Testis (tissue), 3 donors: ENCODE data around the gene BICC1. TPM values are rescaled to one million over a fixed set of nuclear protein-coding genes. Genes with fewer than 3 reads are reported as not detected.

ENCODE experiments used
- DNase-seq: peaks from one replicate; pipeline ENCODE4 v3.0.0-alpha.2; 2019
- H3K27ac ChIP-seq, 2 donors: fragments of 200-600 bp; sonication (generic); one replicate each; pipeline ENCODE4 v1.5.1; 2019
- H3K27me3 ChIP-seq: fragments of 200-600 bp; sonication (generic); one replicate; pipeline ENCODE4 v1.5.1; 2019
- H3K36me3 ChIP-seq: fragments of 200-600 bp; sonication (generic); one replicate; pipeline ENCODE4 v1.5.1; 2017; ENCODE audit warnings: low read depth; ENCODE audit errors: missing control alignments
- H3K4me1 ChIP-seq: fragments of 200-600 bp; sonication (generic); one replicate; pipeline ENCODE4 v1.5.1; 2019
- H3K4me3 ChIP-seq, 2 donors: fragments of 200-600 bp; sonication (generic); one replicate each; pipeline ENCODE4 v1.5.1; 2017 to 2019
- H3K9me3 ChIP-seq: fragments of 200-600 bp; sonication (generic); one replicate; pipeline ENCODE4 v1.5.1; 2017
- POLR2A ChIP-seq: fragments of 450-650 bp; IDR thresholded peaks from one replicate; pipeline ENCODE4 v1.6.1; 2017; ENCODE audit warnings: antibody characterized with exemption, mild to moderate bottlenecking, moderate library complexity
- WGBS, 2 donors: methylation state at CpG; one replicate each; pipeline ENCODE4 v1.1.5; 2018; 5-methylcytosine and 5-hydroxymethylcytosine counted together
- intact Hi-C: fragments of 100-400 bp; cut with DNase I; formaldehyde crosslinking; loops from one replicate; pipeline ENCODE4 v1.15.1; 2023; ENCODE audit warnings: low total_unique reads
- polyA plus RNA-seq: library from polyadenylated mRNA; stranded (reverse); fragments of 350-450 nt; fragmentation: Illumina TruSeq; extraction: RNeasy Lipid Tissue Mini Kit (QIAGEN cat#74804); gene quantifications from one replicate; pipeline ENCODE4 v1.2.3, GENCODE V29; 2014; ENCODE audit warnings: low read depth, low replicate concordance; ENCODE audit not compliant: insufficient read depth
- total RNA-seq, 2 donors: library from RNA; depleted of rRNA; stranded (reverse); fragments of >200 nt; gene quantifications; one replicate each; pipeline ENCODE4 v1.2.3, GENCODE V29; 2016
- TF ChIP-seq, protein P1 (sequence below), 3 experiments: fragments of 450-650 bp in 2 of 3; fragments of 200-600 bp in 1 of 3; sonication (generic) in 1 of 3; IDR thresholded peaks; one replicate each; pipeline ENCODE4 v1.5.1; 2016 to 2019; ENCODE audit warnings: antibody characterized with exemption in 3 of 3, mild to moderate bottlenecking in 2 of 3, moderate library complexity in 1 of 3

Gene BICC1
- total and polyA plus RNA-seq, 3 donors from 2014 or later, result 8.7 to 14.1 (median 10.0) TPM

DNA sequence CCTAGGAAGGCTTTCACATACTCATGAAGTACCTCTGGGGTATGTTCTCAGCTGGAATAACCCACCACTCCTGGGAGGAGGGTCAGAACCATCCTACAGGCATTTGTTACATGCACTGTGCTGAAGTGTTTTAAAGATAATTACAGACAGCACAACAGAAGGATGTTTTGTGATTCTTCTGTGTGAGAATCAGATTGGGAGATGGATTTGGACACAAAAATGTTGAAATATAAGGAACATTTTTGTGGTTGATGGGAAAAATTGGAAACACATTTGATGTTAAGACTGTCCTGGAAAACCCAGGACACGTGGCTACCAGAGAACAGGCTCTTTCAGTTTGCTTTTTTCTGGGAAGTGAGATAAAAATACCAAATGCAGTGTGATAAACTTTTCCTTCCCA lies 61.4 kb downstream of the BICC1 start:
- peaks cover 7% of the 10 kb centered on the region for H3K4me1 ChIP-seq
- intact Hi-C loops, result no loop called here
- H3K27me3 ChIP-seq, result no peaks in the 10 kb centered on the region
- no peak for DNase-seq
- H3K27ac ChIP-seq, result no peak overlapping the region
- WGBS, 2 donors, result 27 to 35% methylated on average over 1 of the region's 1 CpG
- no peaks in the 10 kb centered on the region for H3K36me3 ChIP-seq
- H3K4me3 ChIP-seq, result no peak overlapping the region
- H3K9me3 ChIP-seq, result no peaks in the 10 kb centered on the region
- TF ChIP-seq, protein P1, sequence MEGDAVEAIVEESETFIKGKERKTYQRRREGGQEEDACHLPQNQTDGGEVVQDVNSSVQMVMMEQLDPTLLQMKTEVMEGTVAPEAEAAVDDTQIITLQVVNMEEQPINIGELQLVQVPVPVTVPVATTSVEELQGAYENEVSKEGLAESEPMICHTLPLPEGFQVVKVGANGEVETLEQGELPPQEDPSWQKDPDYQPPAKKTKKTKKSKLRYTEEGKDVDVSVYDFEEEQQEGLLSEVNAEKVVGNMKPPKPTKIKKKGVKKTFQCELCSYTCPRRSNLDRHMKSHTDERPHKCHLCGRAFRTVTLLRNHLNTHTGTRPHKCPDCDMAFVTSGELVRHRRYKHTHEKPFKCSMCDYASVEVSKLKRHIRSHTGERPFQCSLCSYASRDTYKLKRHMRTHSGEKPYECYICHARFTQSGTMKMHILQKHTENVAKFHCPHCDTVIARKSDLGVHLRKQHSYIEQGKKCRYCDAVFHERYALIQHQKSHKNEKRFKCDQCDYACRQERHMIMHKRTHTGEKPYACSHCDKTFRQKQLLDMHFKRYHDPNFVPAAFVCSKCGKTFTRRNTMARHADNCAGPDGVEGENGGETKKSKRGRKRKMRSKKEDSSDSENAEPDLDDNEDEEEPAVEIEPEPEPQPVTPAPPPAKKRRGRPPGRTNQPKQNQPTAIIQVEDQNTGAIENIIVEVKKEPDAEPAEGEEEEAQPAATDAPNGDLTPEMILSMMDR (IDR thresholded peaks at IDR 0.05), result no peak
- no peak for TF ChIP-seq POLR2A

DNA sequence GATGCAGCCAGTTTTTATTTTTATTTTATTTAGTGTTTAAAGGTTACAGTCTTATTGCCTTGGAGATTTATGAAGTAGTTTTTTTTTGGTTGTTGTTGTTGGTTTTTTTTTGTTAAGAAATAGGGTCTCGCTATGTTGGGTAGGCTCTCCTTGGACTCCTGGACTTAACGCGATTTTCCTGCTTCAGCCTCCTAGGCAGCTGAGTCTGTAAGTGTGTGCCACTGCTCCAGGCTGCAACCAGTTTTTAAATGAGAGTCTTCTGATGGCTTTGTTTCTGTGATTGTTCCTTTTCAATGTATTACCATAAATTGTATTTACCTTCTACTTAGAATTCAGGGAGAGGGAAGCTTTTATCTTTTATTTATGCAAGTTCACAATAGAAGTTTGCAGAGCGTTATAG lies 62.8 kb downstream of the BICC1 start:
- TF ChIP-seq POLR2A, result no peak
- TF ChIP-seq, protein P1 (IDR thresholded peaks at IDR 0.05), result no peak
- intact Hi-C loops, result no loop called here
- Histone ChIP-seq H3K27ac (no peak overlapping the region), H3K36me3 (no peaks in the 10 kb centered on the region), H3K4me3 (no peak overlapping the region), H3K27me3 (no peaks in the 10 kb centered on the region), H3K4me1 (peaks cover 7% of the 10 kb centered on the region), H3K9me3 (no peaks in the 10 kb centered on the region)
- DNase-seq, result no peak
- 63 to 74% methylated on average over 4 of the region's 4 CpGs for WGBS, 2 donors

DNA sequence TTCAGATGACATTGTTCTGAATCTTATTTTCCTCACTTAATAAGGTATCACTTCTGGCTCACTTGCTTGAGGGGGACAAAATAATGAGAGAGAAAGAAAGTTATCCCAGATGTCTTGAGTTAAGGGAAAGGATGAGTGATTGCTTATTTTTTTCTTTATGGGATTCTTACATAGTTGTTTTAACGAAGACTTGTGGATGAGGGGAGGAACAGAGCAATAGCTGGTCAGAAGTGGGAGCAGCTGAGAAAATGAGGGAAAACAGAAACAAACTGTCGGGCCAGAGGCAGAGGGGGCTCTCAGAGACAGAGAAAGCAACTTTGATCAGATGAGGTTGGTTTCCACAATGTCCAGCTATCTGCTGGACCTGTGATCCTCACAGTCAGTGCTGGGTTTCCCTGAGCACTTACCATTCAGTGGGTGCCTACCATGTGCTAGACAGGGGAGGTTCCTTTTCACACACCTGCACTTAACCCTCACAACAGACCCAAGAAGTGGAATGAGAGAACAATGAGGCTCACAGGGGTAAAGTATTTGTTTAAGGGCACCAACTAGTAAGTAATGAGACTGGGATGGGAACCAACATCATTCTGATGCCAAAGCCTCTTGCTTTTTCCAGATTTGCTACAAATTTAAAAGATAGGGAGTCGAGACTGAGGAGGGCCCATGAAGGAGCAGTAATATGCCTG lies 64.2 kb downstream of the BICC1 start:
- intact Hi-C loops, result no loop called here
- Histone ChIP-seq H3K27me3 (no peaks in the 10 kb centered on the region), H3K27ac (peak overlapping the region in 1 of 2 donors; percentile 21), H3K4me3 (no peak overlapping the region), H3K9me3 (no peaks in the 10 kb centered on the region), H3K36me3 (no peaks in the 10 kb centered on the region), H3K4me1 (peaks cover 7% of the 10 kb centered on the region)
- no peak for TF ChIP-seq POLR2A
- TF ChIP-seq, protein P1 (IDR thresholded peaks at IDR 0.05), result no peak
- no peak for DNase-seq
- 23 to 51% methylated on average over 3 of the region's 3 CpGs for WGBS, 2 donors

DNA sequence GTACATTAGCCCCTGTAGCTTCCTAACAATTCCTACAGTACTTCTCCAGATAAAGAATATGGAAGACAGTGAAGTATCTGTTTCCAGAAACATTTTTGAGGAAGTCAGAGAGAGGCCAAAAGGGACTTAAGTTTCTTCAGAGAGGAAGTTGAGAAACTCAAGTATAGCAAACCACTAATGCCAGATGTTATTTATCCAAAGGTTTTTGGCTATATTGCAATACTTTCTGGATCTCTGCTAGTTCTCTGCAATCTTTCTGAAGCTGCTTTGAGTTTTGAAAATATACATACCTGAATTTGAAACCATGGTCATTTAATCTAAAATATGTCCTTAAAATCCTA lies 64.7 kb downstream of the BICC1 start:
- Histone ChIP-seq H3K27ac (no peak overlapping the region), H3K9me3 (no peaks in the 10 kb centered on the region), H3K36me3 (no peaks in the 10 kb centered on the region), H3K4me1 (peaks cover 7% of the 10 kb centered on the region), H3K27me3 (no peaks in the 10 kb centered on the region), H3K4me3 (no peak overlapping the region)
- intact Hi-C loops, result no loop called here
- DNase-seq, result no peak
- TF ChIP-seq, protein P1 (IDR thresholded peaks at IDR 0.05), result no peak
- no peak for TF ChIP-seq POLR2A

DNA sequence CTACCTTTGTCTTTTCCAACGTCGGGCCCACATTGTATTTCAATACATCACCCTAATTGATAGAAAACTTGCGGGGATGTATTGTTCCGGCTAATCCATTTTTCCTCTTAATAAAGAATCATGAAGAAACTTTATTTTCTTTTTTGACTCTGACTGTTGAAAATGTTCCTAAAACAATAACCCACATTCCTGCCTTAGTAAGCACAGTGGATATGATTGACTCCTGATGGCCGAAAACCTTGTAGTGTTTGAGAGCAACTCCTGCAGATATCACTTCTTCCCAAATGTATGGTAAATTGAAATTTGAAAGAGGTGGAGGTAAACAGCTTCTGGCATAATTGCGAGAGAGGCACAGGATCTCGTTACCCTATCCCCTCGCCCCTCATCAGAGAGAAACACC lies 65.7 kb downstream of the BICC1 start:
- H3K4me3 ChIP-seq, result no peak overlapping the region
- H3K9me3 ChIP-seq, result no peaks in the 10 kb centered on the region
- no peak overlapping the region for H3K27ac ChIP-seq
- H3K4me1 ChIP-seq, result peaks cover 7% of the 10 kb centered on the region
- intact Hi-C loops, result no loop called here
- TF ChIP-seq, protein P1 (IDR thresholded peaks at IDR 0.05), result no peak
- TF ChIP-seq POLR2A, result no peak
- no peaks in the 10 kb centered on the region for H3K27me3 ChIP-seq
- no peaks in the 10 kb centered on the region for H3K36me3 ChIP-seq
- no peak for DNase-seq
- WGBS, 2 donors, result 71 to 83% methylated on average over 8 of the region's 8 CpGs
